ENCODE measurements around the gene TMEM269.

The TMEM269 gene

DNA sequence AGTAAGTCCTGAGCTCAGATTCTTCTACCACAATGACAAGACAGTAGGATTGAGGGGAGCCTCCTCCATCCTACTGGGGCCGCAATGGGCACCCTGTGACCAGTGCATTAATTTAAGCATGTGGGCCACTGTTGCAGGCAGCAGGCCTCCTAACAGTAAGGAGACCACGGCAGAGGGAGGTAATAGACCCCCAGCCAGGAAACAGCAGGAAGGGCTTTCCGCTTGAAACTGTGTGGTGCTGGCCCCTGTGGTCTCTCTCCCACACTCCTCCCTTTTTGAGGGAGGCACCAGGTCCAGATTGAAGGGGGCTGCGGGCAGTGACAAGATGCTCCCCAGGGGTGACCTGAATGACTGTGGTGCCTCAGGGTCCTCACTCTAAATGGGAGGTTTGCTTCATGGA, 43.1 kb upstream of the TMEM269 start:
- no peak overlapping the region for H3K4me3 ChIP-seq (ENCODE audit: low read depth, low read length)
- no peak for DNase-seq (ENCODE audit: low read depth)
- TF ChIP-seq MYC (IDR thresholded peaks at IDR 0.05; ENCODE audit: low read depth, low read length) (no peak), POLR2A (IDR thresholded peaks at IDR 0.05; ENCODE audit: extremely low read depth, insufficient read length) (no peak), MAX (IDR thresholded peaks at IDR 0.05; ENCODE audit: low read depth, low read length) (no peak)
- TF ChIP-seq, protein P1, sequence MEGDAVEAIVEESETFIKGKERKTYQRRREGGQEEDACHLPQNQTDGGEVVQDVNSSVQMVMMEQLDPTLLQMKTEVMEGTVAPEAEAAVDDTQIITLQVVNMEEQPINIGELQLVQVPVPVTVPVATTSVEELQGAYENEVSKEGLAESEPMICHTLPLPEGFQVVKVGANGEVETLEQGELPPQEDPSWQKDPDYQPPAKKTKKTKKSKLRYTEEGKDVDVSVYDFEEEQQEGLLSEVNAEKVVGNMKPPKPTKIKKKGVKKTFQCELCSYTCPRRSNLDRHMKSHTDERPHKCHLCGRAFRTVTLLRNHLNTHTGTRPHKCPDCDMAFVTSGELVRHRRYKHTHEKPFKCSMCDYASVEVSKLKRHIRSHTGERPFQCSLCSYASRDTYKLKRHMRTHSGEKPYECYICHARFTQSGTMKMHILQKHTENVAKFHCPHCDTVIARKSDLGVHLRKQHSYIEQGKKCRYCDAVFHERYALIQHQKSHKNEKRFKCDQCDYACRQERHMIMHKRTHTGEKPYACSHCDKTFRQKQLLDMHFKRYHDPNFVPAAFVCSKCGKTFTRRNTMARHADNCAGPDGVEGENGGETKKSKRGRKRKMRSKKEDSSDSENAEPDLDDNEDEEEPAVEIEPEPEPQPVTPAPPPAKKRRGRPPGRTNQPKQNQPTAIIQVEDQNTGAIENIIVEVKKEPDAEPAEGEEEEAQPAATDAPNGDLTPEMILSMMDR (IDR thresholded peaks at IDR 0.05; ENCODE audit: low read depth, low read length), result no peak

DNA sequence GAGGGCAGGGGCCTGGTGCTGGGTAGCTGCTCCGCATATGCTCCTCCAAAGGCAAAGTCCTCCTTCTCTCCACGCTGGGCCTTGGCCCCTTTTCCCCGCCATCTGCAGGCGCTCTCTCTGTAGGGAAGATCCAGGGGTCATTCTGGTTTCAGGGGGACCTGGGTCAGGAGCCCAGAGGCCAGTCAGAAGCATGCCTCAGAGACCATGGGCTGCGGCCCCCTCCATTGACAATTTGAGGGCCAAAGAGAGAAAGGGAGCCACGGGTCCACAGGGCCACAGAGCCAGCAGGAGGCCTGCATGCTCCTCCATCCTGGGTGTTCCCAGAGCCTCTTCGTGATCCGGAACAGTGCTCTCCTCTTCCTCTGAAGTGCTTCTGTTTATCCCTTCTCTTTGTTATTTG, 42.6 kb upstream of the TMEM269 start:
- no peak overlapping the region for H3K4me3 ChIP-seq (ENCODE audit: low read depth, low read length)
- TF ChIP-seq MYC (IDR thresholded peaks at IDR 0.05; ENCODE audit: low read depth, low read length) (no peak), POLR2A (IDR thresholded peaks at IDR 0.05; ENCODE audit: extremely low read depth, insufficient read length) (no peak)
- DNase-seq (ENCODE audit: low read depth), result no peak

- DNase-seq (ENCODE audit: low read depth), result no peak
- no peak for TF ChIP-seq POLR2A (IDR thresholded peaks at IDR 0.05; ENCODE audit: extremely low read depth, insufficient read length)
- H3K4me3 ChIP-seq (ENCODE audit: low read depth, low read length), result no peak overlapping the region
These were observed 42.0 kb upstream of the TMEM269 start for GRCh38 chr1:42742617-42743316.

- no peak overlapping the region for H3K4me3 ChIP-seq (ENCODE audit: low read depth, low read length)
- TF ChIP-seq, protein P1 (IDR thresholded peaks at IDR 0.05; ENCODE audit: low read depth, low read length), result no peak
- no peak for DNase-seq (ENCODE audit: low read depth)
These were observed 41.3 kb upstream of the TMEM269 start for GRCh38 chr1:42743317-42744147.

DNA sequence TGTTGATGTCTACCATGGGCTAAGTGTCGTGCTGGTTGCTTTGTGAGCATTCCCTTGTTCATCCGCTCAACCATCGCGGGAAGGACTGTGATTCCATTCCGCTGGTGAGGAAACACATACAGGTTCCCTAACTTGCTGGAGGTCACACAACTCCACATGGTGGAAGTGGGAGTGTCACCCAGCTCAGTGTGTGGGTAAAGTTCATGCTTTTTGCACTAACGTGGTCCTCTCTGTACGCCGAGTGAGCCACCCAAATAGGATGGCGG, 40.7 kb upstream of the TMEM269 start:
- TF ChIP-seq, protein P1 (IDR thresholded peaks at IDR 0.05; ENCODE audit: low read depth, low read length), result no peak
- TF ChIP-seq MAX (IDR thresholded peaks at IDR 0.05; ENCODE audit: low read depth, low read length), result no peak
- TF ChIP-seq POLR2A (IDR thresholded peaks at IDR 0.05; ENCODE audit: extremely low read depth, insufficient read length), result no peak
- no peak for TF ChIP-seq MYC (IDR thresholded peaks at IDR 0.05; ENCODE audit: low read depth, low read length)
- DNase-seq (ENCODE audit: low read depth), result no peak
- no peak overlapping the region for H3K4me3 ChIP-seq (ENCODE audit: low read depth, low read length)

- H3K4me3 ChIP-seq (ENCODE audit: low read depth, low read length), result no peak overlapping the region
- DNase-seq (ENCODE audit: low read depth), result no peak
- TF ChIP-seq POLR2A (IDR thresholded peaks at IDR 0.05; ENCODE audit: extremely low read depth, insufficient read length), result no peak
- no peak for TF ChIP-seq MYC (IDR thresholded peaks at IDR 0.05; ENCODE audit: low read depth, low read length)
- TF ChIP-seq MAX (IDR thresholded peaks at IDR 0.05; ENCODE audit: low read depth, low read length), result no peak
- TF ChIP-seq, protein P1 (IDR thresholded peaks at IDR 0.05; ENCODE audit: low read depth, low read length), result no peak
These were observed 38.9 kb upstream of the TMEM269 start for GRCh38 chr1:42745851-42746250.

All from NB4 (cell line).